PFSK-1 (cell line): Measurements from ENCODE around the gene BTBD10.

ENCODE experiments used
- FOXP2 ChIP-seq: optimal IDR thresholded peaks from 2 replicates; pipeline ENCODE3; 2011; ENCODE audit warnings: borderline replicate concordance, control low read depth, inconsistent platforms; ENCODE audit not compliant: insufficient read depth; ENCODE audit errors: extremely low read length, extremely low read depth
- POLR2AphosphoS5 ChIP-seq: IDR thresholded peaks from 2 replicates; pipeline ENCODE4 v1.6.1; 2012; ENCODE audit warnings: low read depth, mild to moderate bottlenecking, control low read depth, low read length, moderate library complexity
- REST ChIP-seq, 2 experiments: IDR thresholded peaks; 2 replicates each; pipeline versions ENCODE4 v1.6.1 to v1.8.0; 2011 to 2012; ENCODE audit warnings: low read depth in 2 of 2, low read length in 2 of 2, control low read depth in 1 of 2, inconsistent platforms in 1 of 2, mild to moderate bottlenecking in 1 of 2, moderate library complexity in 1 of 2; ENCODE audit not compliant: insufficient read depth in 1 of 2
- SIN3A ChIP-seq: IDR thresholded peaks from 2 replicates; pipeline ENCODE4 v1.6.1; 2012; ENCODE audit warnings: mild to moderate bottlenecking, low read length, moderate library complexity, borderline replicate concordance; ENCODE audit not compliant: insufficient read depth
- TAF1 ChIP-seq: IDR thresholded peaks from 2 replicates; pipeline ENCODE4 v1.6.1; 2012; ENCODE audit warnings: low read length, control low read depth, borderline replicate concordance; ENCODE audit not compliant: insufficient read depth

BTBD10 gene

DNA sequence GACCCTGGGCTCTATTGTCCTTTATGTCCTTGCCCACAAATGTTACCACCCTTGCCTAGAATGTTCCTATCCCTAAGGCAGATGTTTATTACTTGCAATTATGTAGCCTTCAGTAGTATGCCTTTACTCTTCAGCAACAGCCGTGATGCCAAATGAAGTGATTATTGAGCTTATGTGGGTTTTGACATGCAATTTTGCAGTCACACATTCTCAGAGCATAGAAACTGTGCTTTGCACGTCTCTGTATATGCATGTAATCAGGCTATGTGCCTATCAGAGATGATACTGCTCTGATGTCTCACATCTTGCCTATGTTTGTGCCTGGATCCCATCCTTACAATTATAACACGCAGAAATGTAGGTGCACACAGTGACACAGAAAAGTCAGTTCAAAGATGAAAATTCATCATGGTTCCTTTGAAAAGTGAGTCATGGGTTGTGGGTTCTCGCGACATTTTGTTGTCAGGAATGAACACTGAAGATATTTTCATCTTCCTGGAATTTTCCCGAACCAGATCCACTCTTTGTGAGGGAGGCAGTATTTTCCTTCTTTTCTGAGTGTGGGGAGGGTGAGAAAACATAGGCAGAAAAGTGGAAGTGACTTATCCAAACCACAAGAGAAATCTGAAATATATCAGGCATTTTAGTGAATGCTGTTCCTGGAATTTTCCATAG, 104.3 kb downstream of the BTBD10 start:
- TF ChIP-seq FOXP2 = no peak
- TF ChIP-seq POLR2AphosphoS5 = no peak

DNA sequence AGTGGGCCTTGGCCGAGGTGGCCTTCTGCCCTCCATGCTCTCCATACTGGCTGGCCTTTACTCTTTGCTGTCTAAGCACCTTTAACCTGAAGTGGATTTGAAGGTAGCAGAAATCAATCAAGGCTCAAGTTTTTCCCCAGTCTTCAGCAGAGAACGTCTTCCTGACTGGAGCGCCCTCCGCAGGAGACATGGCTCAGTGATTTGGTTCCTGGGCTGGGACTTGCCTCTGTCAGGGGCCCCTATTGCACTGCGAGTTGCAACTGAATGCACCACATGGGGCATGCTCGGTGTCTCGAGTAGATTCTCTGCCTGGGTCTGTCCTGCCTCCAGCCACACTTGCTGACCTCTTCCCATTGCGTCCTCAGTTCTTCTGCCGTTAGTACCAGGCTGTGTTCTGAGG, 105.8 kb downstream of the BTBD10 start:
- TF ChIP-seq TAF1 (no peak), REST (IDR thresholded peaks at IDR 0.05; ENCODE audit: insufficient read depth in 1 of 2, low read depth in 2 of 2, low read length in 2 of 2) (no peak), POLR2AphosphoS5 (no peak), SIN3A (no peak), FOXP2 (no peak)

- no peak for TF ChIP-seq SIN3A
- TF ChIP-seq TAF1 = no peak
- TF ChIP-seq REST (IDR thresholded peaks at IDR 0.05; ENCODE audit: insufficient read depth in 1 of 2, low read depth in 2 of 2, low read length in 2 of 2) = no peak
- TF ChIP-seq POLR2AphosphoS5 = no peak
These were observed 107.8 kb downstream of the BTBD10 start for GRCh38 chr11:13355191-13355590.

GRCh38 chr11:13354335-13354734, 108.7 kb downstream of the BTBD10 start:
- TF ChIP-seq FOXP2 = no peak
- TF ChIP-seq SIN3A = no peak
- no peak for TF ChIP-seq REST (IDR thresholded peaks at IDR 0.05; ENCODE audit: insufficient read depth in 1 of 2, low read depth in 2 of 2, low read length in 2 of 2)
- TF ChIP-seq POLR2AphosphoS5 = no peak
- TF ChIP-seq TAF1 = no peak

DNA sequence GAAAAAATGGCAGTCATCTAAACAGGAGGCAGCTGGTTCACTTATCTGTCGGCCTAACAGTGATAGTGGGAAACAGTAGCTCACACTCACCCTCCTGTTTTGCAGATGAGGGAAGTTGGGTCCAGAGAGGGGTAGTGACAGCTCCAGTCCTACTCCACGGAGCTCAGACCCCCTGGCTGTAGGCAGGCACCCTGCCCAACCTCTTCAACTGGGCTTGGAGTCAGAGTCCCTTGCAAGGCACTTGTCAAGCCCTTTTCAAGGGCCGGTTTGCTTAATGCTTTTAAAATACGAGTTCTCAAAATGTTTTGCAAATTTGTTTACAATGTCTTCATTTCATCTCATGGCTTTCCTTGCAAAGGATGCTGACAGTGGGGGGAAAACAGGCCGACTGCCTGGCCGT, 110.3 kb downstream of the BTBD10 start:
- no peak for TF ChIP-seq FOXP2
- no peak for TF ChIP-seq SIN3A
- TF ChIP-seq POLR2AphosphoS5 = no peak
- TF ChIP-seq REST (IDR thresholded peaks at IDR 0.05; ENCODE audit: insufficient read depth in 1 of 2, low read depth in 2 of 2, low read length in 2 of 2) = no peak
- no peak for TF ChIP-seq TAF1
